Ovary (tissue), 9 donors: Measurements from ENCODE around the gene HDAC9. TPM values are rescaled to one million over a fixed set of nuclear protein-coding genes. Genes with fewer than 3 reads are reported as not detected.

Experiments used
- DNase-seq, 5 donors: peaks; one replicate each; pipeline ENCODE4 v3.0.0-alpha.2; 2019 to 2020
- H3K27ac ChIP-seq, 2 donors: fragments of 200-600 bp; one replicate each; pipeline versions ENCODE4 v1.5.1 to v1.8.0; 2019 to 2022
- H3K27me3 ChIP-seq: fragments of 200-600 bp; one replicate; pipeline ENCODE4 v1.8.0; 2022
- H3K36me3 ChIP-seq: fragments of 200-600 bp; sonication (generic); one replicate; pipeline ENCODE4 v1.5.1; 2019
- H3K4me1 ChIP-seq: one replicate; pipeline ENCODE4 v1.8.1; 2013; ENCODE audit warnings: mild to moderate bottlenecking, moderate library complexity; ENCODE audit not compliant: insufficient read depth
- H3K4me3 ChIP-seq: fragments of 200-600 bp; sonication (generic); one replicate; pipeline ENCODE4 v1.5.1; 2017
- H3K9me3 ChIP-seq, 2 donors: fragments of 200-600 bp in 1 of 2; sonication (generic) in 1 of 2; one replicate each; pipeline versions ENCODE4 v1.5.1 to v1.8.1; 2013 to 2019; ENCODE audit warnings: mild to moderate bottlenecking in 1 of 2, moderate library complexity in 1 of 2
- EP300 ChIP-seq: sonication (generic); formaldehyde crosslinking; IDR thresholded peaks from one replicate; pipeline ENCODE4 v1.6.1; 2017; ENCODE audit warnings: antibody characterized with exemption
- POLR2A ChIP-seq: fragments of 450-650 bp; IDR thresholded peaks from one replicate; pipeline ENCODE4 v1.6.1; 2017; ENCODE audit warnings: antibody characterized with exemption, mild to moderate bottlenecking, moderate library complexity
- WGBS, 3 donors: extraction: QIAGEN DNeasy Blood & Tissue Kit in 1 of 3; methylation state at CpG; one replicate each; pipeline versions ENCODE4 v1.1.5 to v1.1.7; 2013 to 2017; 5-methylcytosine and 5-hydroxymethylcytosine counted together
- intact Hi-C, 4 donors: fragments of 100-400 bp; cut with DNase I; formaldehyde crosslinking; loops; one replicate each; pipeline versions ENCODE4 v1.11.0 to v1.15.1; 2022 to 2023
- polyA plus RNA-seq, 2 donors: library from polyadenylated mRNA; stranded (reverse); fragments of 200-250 nt in 1 of 2; fragments of 350-450 nt in 1 of 2; fragmentation: Illumina TruSeq in 1 of 2; extraction: RNeasy Lipid Tissue Mini Kit (QIAGEN cat#74804) in 1 of 2; gene quantifications; one replicate each; pipeline ENCODE4 v1.2.3, GENCODE V29; 2013 to 2014
- total RNA-seq, 7 donors: library from RNA; depleted of rRNA in 2 of 7; stranded (reverse); fragments of >200 nt in 2 of 7; fragmentation: NEBNext Ultra II Directional in 3 of 7; extraction: Animal tissue kit (Norgen Biotek cat#: 25700) in 3 of 7; gene quantifications; one replicate each; pipeline versions ENCODE4 v1.1.0 to v1.2.4, GENCODE V29; 2016 to 2023
- TF ChIP-seq, protein P1 (sequence below), 3 donors: fragments of 450-650 bp in 2 of 3; fragments of 200-600 bp in 1 of 3; IDR thresholded peaks; one replicate each; pipeline versions ENCODE4 v1.5.1 to v1.8.0; 2016 to 2022; ENCODE audit warnings: antibody characterized with exemption in 3 of 3, mild to moderate bottlenecking in 1 of 3
- donor health status: DM: no; HTN: no; CAD: no; lungs with moderate emphysema.
- donor health status: DM: no; HTN: no; CAD: no.
- donor health status: Bipolar disorder and iron deficiency.
- donor health status: DM: yes; HTN: yes; CAD: no.
- donor health status: DM: no; HTN: no; CAD: no.
- donor health status: DM: yes; HTN: yes; CAD: no.

The HDAC9 gene
- total and polyA plus RNA-seq, 9 donors: 1.7 to 22.3 (median 6.0) TPM

DNA sequence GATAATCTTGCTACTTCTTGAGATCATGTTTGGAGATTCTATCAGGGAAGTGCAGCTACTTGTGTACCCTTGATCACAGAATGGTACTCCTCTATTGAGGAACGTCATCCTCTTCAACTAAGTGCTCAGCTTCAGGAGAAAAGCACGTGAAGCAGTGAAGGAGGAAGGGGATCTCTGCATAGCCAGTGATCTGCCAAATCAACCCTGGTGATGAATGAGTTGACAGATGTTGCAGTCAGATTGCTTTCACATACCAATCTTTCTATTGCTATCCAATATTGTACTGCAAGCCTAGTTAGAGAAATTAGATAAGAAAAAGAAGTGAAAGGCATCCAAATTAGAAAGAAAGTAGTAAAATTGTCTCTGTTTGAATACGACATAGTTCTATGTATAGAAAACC lies 312.5 kb downstream of the HDAC9 start:
- Histone ChIP-seq H3K36me3 (no peaks in the 10 kb centered on the region), H3K9me3 (no peaks in the 10 kb centered on the region), H3K4me1 (no peaks in the 10 kb centered on the region), H3K27ac (no peak overlapping the region), H3K27me3 (no peaks in the 10 kb centered on the region), H3K4me3 (no peak overlapping the region)
- no peak for DNase-seq
- TF ChIP-seq EP300 (no peak), POLR2A (no peak)
- TF ChIP-seq, protein P1, sequence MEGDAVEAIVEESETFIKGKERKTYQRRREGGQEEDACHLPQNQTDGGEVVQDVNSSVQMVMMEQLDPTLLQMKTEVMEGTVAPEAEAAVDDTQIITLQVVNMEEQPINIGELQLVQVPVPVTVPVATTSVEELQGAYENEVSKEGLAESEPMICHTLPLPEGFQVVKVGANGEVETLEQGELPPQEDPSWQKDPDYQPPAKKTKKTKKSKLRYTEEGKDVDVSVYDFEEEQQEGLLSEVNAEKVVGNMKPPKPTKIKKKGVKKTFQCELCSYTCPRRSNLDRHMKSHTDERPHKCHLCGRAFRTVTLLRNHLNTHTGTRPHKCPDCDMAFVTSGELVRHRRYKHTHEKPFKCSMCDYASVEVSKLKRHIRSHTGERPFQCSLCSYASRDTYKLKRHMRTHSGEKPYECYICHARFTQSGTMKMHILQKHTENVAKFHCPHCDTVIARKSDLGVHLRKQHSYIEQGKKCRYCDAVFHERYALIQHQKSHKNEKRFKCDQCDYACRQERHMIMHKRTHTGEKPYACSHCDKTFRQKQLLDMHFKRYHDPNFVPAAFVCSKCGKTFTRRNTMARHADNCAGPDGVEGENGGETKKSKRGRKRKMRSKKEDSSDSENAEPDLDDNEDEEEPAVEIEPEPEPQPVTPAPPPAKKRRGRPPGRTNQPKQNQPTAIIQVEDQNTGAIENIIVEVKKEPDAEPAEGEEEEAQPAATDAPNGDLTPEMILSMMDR (IDR thresholded peaks at IDR 0.05): no peak
- intact Hi-C loops: no loop called here
- 76 to 91% (median 77%) methylated on average over 3 of the region's 3 CpGs for WGBS, 3 donors

DNA sequence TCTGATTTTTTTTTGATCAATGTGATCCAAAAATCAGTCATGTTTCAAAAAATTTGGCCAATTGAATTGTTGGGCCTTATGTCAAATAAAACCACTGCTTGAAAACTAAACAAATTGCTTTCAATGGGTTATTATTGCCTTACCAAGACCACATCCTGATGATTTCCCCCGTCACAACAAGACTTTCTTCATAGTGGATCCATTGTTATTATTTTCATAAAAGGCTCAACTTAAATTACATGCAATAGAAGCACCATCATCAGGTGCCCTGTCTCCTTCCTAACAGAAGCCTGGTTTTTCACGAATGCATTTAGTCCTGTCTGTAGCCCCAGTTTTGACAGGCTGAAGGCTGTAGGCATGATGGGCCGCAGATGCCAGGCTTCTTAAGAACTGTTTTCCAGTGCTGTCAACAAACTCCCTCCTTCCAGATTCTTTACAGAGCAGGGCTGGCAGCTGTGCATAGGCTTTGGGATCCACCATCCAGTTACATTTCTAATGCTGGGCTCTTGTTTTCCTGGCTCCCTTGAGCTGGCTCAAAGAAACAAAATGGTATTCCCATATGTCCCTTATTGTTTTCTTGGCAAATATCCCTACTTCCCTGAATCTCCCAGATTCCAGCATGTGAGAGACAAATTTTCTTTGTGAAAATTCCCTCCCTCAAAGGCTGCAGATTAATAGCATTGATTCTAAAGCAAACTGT lies 319.9 kb downstream of the HDAC9 start:
- Histone ChIP-seq H3K27ac (no peak overlapping the region), H3K36me3 (no peaks in the 10 kb centered on the region), H3K4me3 (no peak overlapping the region), H3K27me3 (no peaks in the 10 kb centered on the region), H3K9me3 (no peaks in the 10 kb centered on the region), H3K4me1 (no peaks in the 10 kb centered on the region)
- TF ChIP-seq, protein P1 (IDR thresholded peaks at IDR 0.05): no peak
- TF ChIP-seq POLR2A (no peak), EP300 (no peak)
- intact Hi-C loops: no loop called here
- no peak for DNase-seq
- 78 to 83% (median 81%) methylated on average over 3 of the region's 3 CpGs for WGBS, 3 donors

DNA sequence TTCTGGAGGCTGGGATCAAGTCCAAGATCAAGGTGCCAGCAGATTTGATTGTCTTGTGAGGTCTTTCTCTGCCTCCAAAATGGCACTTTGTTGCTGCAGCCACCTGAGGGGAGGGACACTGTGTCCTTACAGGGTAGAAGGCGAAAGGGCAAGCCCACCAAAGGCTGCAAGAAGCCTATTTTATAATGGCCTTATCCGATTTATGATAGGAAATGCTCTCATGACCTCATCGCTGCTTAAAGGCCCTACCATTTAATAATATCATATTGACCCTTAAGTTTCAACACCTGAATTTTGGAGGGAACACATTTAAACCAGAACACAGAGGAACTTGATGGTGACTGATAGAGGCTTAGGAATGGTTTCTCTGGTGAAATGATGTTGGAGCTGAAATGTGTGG lies 325.4 kb downstream of the HDAC9 start:
- intact Hi-C loops: no loop called here
- H3K27ac ChIP-seq: no peak overlapping the region
- no peak for DNase-seq
- TF ChIP-seq, protein P1 (IDR thresholded peaks at IDR 0.05): no peak
- TF ChIP-seq EP300 (no peak), POLR2A (no peak)
- H3K36me3 ChIP-seq: no peaks in the 10 kb centered on the region
- WGBS, 3 donors: 87 to 92% (median 91%) methylated on average over 3 of the region's 3 CpGs
- no peaks in the 10 kb centered on the region for H3K4me1 ChIP-seq
- no peaks in the 10 kb centered on the region for H3K27me3 ChIP-seq
- H3K9me3 ChIP-seq: no peaks in the 10 kb centered on the region
- no peak overlapping the region for H3K4me3 ChIP-seq

DNA sequence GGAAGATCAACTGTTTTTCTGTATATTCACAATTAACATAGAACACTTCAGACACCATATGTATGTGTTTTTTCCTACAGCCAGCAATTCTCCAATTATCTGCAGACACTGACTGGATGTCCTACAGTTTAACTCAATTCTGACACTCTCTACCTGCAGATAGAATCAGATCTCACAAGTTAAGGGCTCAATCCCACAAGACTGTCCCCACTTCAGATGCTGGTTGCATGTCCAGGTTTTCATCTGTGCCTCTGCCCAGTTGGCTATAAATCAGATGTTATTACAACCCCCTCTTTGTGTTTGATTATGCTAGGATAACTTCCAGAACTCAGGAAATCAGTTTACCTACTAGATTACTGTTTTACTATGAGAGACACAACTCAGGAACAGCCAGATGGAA lies 326.0 kb downstream of the HDAC9 start:
- Histone ChIP-seq H3K4me3 (no peak overlapping the region), H3K9me3 (no peaks in the 10 kb centered on the region), H3K27ac (no peak overlapping the region), H3K4me1 (no peaks in the 10 kb centered on the region), H3K36me3 (no peaks in the 10 kb centered on the region), H3K27me3 (no peaks in the 10 kb centered on the region)
- DNase-seq: no peak
- intact Hi-C loops: no loop called here
- TF ChIP-seq, protein P1 (IDR thresholded peaks at IDR 0.05): no peak
